ENCODE data around the gene CCDC12.

Gene CCDC12

DNA sequence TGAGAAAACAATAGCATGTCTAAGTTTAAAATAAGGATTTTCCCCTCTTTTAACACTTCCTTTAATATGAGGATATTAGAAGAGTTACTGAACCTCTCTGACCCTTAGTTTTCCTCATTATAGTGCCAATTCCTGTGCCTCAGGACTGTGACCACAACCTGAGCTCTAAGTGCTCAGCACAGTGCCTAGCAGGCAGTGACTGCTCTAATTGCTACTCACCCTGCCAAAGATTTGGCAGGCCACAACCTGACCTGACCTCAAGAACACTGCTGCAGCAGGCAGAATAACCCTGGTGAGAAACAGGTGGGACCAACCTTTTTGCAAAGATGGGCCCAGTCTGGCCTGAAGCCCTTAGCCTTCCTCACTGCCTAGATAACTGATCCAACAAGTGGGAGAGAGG lies 38.6 kb upstream of the CCDC12 start:
- no peak for ATAC-seq
- TF ChIP-seq TCF4 (CRISPR knock-in tag; IDR thresholded peaks at IDR 0.05; ENCODE audit: borderline replicate concordance) (no peak), ZNF565 (CRISPR knock-in tag; conservative IDR thresholded peaks at IDR 0.05; ENCODE audit: low read depth) (no peak), BACH2 (CRISPR knock-in tag; IDR thresholded peaks at IDR 0.05; ENCODE audit: borderline replicate concordance) (no peak), GLIS3 (CRISPR knock-in tag; IDR thresholded peaks at IDR 0.05) (no peak), PPARA (CRISPR knock-in tag; IDR thresholded peaks at IDR 0.05; ENCODE audit: borderline replicate concordance) (no peak), ARNTL (CRISPR knock-in tag; IDR thresholded peaks at IDR 0.05; ENCODE audit: borderline replicate concordance, low read depth) (no peak), CSDC2 (CRISPR knock-in tag; IDR thresholded peaks at IDR 0.05) (no peak), ESRRG (CRISPR knock-in tag; IDR thresholded peaks at IDR 0.05) (no peak), ZNF70 (CRISPR knock-in tag; IDR thresholded peaks at IDR 0.05) (no peak), ZFP30 (CRISPR knock-in tag; IDR thresholded peaks at IDR 0.05) (no peak), RARB (CRISPR knock-in tag; IDR thresholded peaks at IDR 0.05) (no peak)
- TF ChIP-seq, protein P1, sequence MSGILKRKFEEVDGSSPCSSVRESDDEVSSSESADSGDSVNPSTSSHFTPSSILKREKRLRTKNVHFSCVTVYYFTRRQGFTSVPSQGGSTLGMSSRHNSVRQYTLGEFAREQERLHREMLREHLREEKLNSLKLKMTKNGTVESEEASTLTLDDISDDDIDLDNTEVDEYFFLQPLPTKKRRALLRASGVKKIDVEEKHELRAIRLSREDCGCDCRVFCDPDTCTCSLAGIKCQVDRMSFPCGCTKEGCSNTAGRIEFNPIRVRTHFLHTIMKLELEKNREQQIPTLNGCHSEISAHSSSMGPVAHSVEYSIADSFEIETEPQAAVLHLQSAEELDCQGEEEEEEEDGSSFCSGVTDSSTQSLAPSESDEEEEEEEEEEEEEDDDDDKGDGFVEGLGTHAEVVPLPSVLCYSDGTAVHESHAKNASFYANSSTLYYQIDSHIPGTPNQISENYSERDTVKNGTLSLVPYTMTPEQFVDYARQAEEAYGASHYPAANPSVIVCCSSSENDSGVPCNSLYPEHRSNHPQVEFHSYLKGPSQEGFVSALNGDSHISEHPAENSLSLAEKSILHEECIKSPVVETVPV (CRISPR knock-in tag; IDR thresholded peaks at IDR 0.05), result no peak
- TF ChIP-seq, protein P2, sequence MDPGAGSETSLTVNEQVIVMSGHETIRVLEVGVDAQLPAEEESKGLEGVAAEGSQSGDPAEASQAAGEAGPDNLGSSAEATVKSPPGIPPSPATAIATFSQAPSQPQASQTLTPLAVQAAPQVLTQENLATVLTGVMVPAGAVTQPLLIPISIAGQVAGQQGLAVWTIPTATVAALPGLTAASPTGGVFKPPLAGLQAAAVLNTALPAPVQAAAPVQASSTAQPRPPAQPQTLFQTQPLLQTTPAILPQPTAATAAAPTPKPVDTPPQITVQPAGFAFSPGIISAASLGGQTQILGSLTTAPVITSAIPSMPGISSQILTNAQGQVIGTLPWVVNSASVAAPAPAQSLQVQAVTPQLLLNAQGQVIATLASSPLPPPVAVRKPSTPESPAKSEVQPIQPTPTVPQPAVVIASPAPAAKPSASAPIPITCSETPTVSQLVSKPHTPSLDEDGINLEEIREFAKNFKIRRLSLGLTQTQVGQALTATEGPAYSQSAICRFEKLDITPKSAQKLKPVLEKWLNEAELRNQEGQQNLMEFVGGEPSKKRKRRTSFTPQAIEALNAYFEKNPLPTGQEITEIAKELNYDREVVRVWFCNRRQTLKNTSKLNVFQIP (CRISPR knock-in tag; IDR thresholded peaks at IDR 0.05; ENCODE audit: borderline replicate concordance, low read depth), result no peak
- TF ChIP-seq, protein P3, sequence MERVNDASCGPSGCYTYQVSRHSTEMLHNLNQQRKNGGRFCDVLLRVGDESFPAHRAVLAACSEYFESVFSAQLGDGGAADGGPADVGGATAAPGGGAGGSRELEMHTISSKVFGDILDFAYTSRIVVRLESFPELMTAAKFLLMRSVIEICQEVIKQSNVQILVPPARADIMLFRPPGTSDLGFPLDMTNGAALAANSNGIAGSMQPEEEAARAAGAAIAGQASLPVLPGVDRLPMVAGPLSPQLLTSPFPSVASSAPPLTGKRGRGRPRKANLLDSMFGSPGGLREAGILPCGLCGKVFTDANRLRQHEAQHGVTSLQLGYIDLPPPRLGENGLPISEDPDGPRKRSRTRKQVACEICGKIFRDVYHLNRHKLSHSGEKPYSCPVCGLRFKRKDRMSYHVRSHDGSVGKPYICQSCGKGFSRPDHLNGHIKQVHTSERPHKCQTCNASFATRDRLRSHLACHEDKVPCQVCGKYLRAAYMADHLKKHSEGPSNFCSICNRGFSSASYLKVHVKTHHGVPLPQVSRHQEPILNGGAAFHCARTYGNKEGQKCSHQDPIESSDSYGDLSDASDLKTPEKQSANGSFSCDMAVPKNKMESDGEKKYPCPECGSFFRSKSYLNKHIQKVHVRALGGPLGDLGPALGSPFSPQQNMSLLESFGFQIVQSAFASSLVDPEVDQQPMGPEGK (CRISPR knock-in tag; IDR thresholded peaks at IDR 0.05; ENCODE audit: borderline replicate concordance), result no peak

DNA sequence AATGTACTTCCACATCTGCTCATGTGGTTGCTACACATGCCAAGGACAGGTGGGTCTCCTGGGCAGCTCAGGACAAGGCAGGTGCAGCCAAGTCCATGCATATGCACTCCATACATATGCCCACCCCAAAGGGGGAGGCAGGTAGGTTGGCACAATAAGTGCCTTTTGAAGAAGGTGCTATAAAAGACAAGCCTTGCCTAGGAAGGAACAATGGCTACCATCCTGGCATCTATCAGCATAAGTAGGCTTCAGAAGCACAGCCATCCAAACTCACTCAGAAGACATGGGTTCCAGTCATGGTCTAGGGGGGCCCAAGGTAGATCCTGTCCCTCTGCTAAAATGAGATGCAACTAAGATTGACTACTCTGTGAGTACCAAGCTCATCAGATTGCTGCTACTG lies 37.5 kb upstream of the CCDC12 start:
- ATAC-seq, result no peak
- TF ChIP-seq CSDC2 (CRISPR knock-in tag; IDR thresholded peaks at IDR 0.05) (no peak), ZFP3 (CRISPR knock-in tag; IDR thresholded peaks at IDR 0.05) (no peak), TCF4 (CRISPR knock-in tag; IDR thresholded peaks at IDR 0.05; ENCODE audit: borderline replicate concordance) (no peak), ZNF565 (CRISPR knock-in tag; conservative IDR thresholded peaks at IDR 0.05; ENCODE audit: low read depth) (no peak), ZNF8 (CRISPR knock-in tag; IDR thresholded peaks at IDR 0.05) (no peak)

DNA sequence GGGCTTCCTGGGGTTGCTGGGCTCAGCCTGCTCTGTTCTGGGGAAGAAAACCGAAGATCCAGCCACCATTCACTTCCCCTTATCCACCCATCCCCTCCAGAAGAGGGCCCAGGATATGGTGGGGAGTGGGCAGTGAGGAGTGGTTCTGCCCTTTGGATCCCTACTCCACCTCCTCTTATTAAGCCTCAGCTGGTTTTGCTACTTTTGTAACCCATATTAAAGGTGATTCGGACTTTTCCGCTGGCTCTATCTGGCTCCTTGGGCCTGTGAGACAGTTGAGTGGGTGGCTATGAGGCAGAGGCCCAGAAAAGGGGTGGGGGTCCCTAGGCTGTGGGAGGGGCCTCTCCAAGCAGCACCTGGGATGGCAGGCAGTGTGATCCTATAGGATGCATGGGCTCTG lies 36.7 kb upstream of the CCDC12 start:
- no peak for ATAC-seq
- TF ChIP-seq, protein P4, sequence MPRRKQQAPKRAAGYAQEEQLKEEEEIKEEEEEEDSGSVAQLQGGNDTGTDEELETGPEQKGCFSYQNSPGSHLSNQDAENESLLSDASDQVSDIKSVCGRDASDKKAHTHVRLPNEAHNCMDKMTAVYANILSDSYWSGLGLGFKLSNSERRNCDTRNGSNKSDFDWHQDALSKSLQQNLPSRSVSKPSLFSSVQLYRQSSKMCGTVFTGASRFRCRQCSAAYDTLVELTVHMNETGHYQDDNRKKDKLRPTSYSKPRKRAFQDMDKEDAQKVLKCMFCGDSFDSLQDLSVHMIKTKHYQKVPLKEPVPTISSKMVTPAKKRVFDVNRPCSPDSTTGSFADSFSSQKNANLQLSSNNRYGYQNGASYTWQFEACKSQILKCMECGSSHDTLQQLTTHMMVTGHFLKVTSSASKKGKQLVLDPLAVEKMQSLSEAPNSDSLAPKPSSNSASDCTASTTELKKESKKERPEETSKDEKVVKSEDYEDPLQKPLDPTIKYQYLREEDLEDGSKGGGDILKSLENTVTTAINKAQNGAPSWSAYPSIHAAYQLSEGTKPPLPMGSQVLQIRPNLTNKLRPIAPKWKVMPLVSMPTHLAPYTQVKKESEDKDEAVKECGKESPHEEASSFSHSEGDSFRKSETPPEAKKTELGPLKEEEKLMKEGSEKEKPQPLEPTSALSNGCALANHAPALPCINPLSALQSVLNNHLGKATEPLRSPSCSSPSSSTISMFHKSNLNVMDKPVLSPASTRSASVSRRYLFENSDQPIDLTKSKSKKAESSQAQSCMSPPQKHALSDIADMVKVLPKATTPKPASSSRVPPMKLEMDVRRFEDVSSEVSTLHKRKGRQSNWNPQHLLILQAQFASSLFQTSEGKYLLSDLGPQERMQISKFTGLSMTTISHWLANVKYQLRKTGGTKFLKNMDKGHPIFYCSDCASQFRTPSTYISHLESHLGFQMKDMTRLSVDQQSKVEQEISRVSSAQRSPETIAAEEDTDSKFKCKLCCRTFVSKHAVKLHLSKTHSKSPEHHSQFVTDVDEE (CRISPR knock-in tag; IDR thresholded peaks at IDR 0.05), result no peak
- no peak for TF ChIP-seq BACH2 (CRISPR knock-in tag; IDR thresholded peaks at IDR 0.05; ENCODE audit: borderline replicate concordance)
- TF ChIP-seq, protein P2 (CRISPR knock-in tag; IDR thresholded peaks at IDR 0.05; ENCODE audit: borderline replicate concordance, low read depth), result no peak
- TF ChIP-seq, protein P1 (CRISPR knock-in tag; IDR thresholded peaks at IDR 0.05), result no peak
- no peak for TF ChIP-seq ARNTL (CRISPR knock-in tag; IDR thresholded peaks at IDR 0.05; ENCODE audit: borderline replicate concordance, low read depth)
- TF ChIP-seq ZNF565 (CRISPR knock-in tag; conservative IDR thresholded peaks at IDR 0.05; ENCODE audit: low read depth), result no peak
- TF ChIP-seq SNAI2 (CRISPR knock-in tag; IDR thresholded peaks at IDR 0.05), result no peak
- TF ChIP-seq, protein P5, sequence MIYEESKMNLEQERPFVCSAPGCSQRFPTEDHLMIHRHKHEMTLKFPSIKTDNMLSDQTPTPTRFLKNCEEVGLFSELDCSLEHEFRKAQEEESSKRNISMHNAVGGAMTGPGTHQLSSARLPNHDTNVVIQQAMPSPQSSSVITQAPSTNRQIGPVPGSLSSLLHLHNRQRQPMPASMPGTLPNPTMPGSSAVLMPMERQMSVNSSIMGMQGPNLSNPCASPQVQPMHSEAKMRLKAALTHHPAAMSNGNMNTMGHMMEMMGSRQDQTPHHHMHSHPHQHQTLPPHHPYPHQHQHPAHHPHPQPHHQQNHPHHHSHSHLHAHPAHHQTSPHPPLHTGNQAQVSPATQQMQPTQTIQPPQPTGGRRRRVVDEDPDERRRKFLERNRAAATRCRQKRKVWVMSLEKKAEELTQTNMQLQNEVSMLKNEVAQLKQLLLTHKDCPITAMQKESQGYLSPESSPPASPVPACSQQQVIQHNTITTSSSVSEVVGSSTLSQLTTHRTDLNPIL (CRISPR knock-in tag; IDR thresholded peaks at IDR 0.05; ENCODE audit: low read depth), result no peak
- no peak for TF ChIP-seq ESRRG (CRISPR knock-in tag; IDR thresholded peaks at IDR 0.05)
- no peak for TF ChIP-seq GLIS3 (CRISPR knock-in tag; IDR thresholded peaks at IDR 0.05)
- no peak for TF ChIP-seq ZNF70 (CRISPR knock-in tag; IDR thresholded peaks at IDR 0.05)
- TF ChIP-seq ZFP3 (CRISPR knock-in tag; IDR thresholded peaks at IDR 0.05), result no peak

Data from SK-N-SH treated with all-trans-retinoic acid at 6 μM for 48 hours (cell line).